SW480 (cell line): ENCODE data around the gene CYLD.

Experiments
- DNase-seq: peaks from one replicate; pipeline ENCODE4 v3.0.0-alpha.2; 2016; ENCODE audit warnings: low spot score

CYLD gene

DNA sequence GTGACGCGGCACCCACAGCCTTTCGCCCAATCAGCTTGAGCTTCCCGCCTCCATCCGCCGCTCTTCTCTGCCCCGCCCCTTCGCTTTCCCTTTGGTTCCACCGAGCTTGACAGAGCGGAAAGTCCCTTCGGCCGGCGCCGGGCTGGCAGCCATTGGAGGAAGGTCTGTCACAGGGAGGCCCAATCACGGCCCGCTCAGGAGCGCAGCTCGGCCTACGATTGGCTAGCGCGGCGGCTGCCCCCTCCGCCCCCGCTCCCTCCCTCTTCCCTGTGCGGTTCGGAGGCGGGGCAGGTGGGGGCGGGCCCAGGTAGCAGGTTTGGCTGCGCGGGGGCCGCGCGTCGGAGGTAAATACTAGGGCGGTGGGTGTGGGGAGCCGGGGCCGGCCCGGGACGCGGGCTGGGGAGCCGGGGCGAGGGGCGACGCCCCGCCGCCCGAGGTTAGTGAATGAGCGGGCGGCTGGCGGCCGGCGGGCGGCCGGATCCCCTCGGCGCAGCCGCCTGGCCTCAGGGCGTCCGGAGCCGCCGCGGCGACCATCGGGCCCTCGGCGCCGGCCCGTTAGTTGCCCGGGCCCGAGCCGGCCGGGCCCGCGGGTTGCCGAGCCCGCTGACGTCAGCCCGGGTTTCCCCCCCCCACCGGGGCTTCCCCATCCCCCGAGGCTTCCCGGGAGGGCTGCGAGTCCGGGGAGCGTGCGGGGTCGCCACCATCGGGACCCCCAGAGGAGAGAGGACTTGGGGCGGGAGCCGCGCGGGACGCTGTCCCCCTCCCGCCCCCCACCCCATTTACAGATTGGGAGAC is at the start of gene CYLD:
CYLD (plus strand) TSS at position 306 of the 795 bp plus-strand sequence. CDS start 7,613 bp downstream, outside the sequence.
- peak; percentile 99 for DNase-seq

GRCh38 chr16:50692644-50692998 is 49.3 kb upstream of the CYLD start:
- DNase-seq, result no peak

DNA sequence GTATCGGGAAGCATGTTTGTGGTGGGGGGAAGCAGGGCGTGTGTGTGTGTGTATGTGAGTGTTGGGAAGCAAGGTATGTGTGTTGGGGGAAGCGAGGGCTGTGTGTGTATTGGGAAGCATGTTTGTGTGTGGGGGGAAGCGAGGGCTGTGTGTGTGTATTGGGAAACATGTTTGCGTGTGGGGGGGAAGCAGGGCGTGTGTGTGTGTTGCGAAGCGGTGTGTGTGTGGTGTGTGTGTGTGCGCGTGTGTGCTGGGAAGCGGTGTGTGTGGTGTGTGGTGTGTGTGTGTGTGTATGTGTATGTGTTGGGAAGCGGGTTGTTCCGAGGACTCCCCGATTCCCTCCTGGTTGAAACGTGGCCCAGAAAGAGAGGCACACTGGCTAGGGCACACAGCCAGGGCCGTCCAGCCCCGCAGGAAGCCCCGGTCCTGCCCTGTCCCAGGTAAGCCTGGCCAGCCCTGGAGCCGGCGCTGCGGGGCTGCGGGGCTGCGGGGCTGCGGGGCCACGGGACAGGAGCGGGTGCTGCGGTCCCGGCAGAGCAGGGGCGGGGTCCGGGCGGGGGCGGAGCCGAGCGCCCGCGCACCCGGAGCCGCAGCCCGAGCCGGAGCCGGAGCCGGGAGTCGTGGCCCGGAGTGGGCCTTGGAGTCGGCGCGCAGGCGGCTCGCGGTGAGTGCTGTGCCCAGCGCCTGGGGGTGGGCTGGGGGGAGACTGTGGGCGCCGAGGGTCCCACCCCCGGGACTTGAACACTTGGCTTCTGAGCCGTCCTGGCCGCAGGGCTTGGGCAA is 48.7 kb upstream of the CYLD start, which contains the start of gene NOD2:
NOD2 (plus strand) TSS at position 608 of the 783 bp plus-strand sequence. CDS start 5,890 bp downstream, outside the sequence.
- DNase-seq, result no peak

DNA sequence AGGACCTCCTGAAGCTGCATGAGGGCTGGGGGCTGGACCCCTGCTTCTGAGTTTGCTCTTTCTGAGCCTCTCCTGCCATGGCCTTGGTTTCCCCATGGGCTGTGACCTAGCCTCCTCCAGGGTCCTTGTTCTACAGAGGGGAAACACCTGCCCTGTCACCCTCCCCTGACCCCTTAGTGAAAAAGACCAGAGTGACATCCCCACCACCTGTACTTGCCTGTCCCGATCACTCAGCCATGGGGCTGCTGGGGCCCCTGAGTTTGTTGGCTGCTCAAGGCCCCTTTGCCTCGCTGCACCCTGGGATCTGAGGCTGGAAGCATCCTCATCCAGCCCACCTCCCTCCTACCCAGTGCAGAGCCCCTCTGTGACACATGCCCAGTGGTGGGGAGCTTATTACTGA is 47.7 kb upstream of the CYLD start:
- no peak for DNase-seq

- DNase-seq, result no peak
Measured at GRCh38 chr16:50695017-50696000, 46.6 kb upstream of the CYLD start.

- DNase-seq, result peak; percentile 69
Measured at GRCh38 chr16:50696126-50696525, 45.8 kb upstream of the CYLD start.

- DNase-seq, result peak; percentile 85
Measured at GRCh38 chr16:50696575-50697420, 45.1 kb upstream of the CYLD start.

GRCh38 chr16:50697421-50697715 is 44.5 kb upstream of the CYLD start:
- no peak for DNase-seq

DNA sequence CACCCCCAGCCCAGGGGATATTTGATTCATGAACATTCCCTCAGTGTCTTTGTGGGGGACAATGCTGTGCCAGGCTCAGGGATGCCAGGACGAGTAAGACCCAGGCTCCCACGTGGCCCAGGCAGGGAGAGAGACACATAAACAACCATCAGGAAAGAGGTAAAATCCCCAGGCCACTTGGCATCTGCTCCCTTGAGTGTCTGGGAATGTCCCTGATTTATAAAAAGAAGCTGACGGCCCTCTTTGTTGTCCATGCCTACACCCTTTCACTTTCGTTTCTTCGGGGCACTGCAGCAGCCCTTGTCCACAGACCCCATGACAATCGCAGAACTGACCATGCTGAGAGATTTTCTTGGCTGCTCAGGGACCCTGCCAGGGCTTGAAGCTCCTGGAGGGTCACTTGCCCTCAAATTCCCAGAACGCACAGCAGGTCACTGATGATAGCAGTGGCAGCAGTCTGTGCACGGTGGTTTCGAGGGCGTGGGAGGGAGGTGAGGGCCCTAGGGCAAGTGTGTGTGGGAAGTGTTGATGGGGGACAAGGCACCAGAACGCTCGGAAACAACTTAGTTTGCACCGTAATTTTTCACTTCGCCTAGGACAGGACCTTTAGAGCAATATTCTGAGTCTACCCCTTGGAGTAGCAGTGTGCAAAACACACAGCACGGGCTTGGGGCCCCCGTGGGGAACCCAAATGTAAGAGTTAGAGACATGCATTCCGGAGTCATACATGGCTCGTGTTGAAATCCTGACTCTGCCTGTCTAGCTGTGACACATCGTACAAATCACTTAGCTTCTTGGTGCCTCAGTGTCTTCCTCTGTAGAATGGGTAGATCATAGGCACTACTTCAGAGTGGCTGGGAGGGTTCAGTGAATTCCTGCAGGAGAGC is 43.8 kb upstream of the CYLD start:
- DNase-seq, result peak; percentile 13

GRCh38 chr16:50699326-50700159 is 42.3 kb upstream of the CYLD start:
- DNase-seq, result no peak

DNA sequence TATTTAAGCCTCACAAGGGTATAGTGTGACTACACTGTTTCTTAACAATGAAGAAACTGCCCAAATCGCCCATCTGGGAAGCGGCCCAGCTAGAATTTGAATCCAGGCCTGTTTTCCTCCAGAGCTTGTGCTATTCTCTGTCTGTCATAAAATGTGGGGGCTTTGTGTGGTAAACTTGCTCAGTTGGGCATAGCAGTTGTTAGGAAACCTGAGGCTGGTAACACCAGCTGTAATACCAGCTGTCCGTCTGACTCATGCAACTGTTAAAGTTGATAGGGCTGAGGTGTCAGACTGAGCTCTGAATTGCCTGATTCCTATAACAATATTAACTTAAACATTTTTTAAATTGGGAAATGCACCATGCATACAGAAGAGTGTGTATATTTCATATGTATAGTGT is 39.2 kb upstream of the CYLD start:
- DNase-seq, result no peak

DNA sequence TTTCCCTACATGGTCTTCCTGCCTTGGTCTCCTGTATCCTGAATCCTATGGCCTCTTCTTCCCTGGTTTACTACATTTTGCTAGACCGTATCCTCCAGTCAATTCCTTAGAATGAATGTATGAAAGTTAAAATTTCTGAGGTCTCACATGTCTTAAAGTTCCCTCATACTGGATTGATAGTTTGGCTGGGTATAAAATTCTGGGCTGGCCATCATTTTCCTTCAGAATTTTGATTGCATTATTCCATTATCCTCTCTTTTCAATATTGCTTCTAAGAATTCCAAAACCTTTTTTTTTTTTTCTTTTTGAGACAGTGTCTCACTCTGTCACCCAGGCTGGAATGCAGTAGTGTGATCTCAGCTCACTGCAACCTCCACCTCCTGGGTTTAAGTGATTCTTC is 37.6 kb upstream of the CYLD start:
- DNase-seq, result no peak

DNA sequence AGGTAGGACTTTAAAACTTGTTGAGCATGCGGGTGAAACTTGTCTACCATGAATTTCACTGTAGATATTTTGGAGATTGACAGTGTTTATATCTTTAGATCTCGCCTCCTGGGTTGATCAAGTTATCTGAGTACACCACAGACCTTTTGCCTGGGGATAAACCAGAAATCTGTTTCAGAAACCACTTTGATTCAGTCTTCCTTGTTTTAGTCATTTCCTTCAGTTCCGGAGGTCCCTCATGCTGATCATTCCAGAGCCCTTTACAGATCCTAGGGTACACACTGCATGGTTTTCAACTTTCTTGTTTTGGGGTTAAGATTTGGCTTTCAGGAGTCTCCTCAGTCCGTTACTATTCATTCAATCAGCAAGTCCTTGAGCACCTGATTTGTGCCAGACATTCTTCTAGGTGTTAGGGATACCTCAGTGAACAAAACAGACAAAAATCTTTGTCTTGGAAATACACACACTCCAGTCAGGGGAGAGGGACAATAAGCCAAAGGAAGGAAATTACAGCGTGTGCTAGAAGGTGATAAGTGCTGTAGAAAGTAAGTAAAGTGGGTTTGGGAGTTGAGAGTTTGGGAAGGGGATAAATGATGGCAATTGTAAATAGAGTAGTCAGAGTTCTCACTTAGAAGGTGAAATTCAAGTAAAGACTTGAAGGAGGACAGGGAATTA is 36.3 kb upstream of the CYLD start:
- DNase-seq, result no peak

DNA sequence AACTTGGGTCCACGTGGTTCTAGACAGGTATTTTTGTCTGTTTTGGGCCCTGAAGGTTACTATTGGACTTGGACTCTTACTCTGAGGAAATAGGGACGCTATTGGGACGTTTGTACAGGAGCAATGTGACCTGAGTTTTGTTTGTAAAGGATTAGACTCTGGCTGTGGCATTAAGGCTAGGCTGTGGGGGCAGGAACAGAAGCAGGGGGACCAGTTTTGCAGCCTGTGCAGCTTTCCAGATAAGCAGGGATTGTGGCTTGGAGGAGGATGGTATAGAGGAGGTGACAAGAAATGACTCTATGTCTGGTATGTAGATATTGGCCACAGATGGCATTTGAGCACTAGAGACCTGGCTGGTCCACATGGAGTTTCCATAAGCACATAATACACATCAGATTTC is 35.6 kb upstream of the CYLD start:
- DNase-seq, result no peak

DNA sequence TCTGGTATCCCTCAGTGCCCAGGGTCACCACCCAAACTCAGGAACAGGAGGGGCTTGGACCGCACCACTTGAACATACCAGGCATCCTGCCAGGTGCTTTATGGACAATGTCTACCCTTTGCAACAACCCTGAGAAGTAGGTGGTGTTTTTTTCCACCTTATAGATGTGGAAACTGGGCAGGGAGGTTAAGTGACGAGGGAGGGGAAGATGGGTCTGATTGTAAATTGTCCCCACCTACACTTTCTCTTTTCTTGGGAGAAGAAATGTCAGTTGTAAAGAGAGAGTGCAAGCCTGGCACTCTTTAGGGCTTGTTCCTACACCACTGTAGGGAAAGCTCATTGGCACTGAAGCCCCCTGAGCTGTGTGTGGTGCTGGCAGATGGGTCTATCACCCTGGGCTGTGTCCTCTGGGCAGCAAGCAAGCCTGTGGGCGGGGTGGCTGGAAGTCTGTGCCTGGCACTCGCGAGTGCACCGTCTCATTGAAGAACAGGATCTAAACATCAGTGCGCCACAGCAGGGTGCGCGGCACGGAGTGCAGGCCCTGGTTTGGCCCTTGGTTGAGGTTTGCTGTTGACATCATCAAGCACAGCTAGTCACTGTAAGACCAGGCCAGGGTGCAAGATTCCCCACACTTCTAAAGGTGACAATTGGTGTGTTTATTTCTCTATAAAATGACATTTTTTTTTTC is 33.4 kb upstream of the CYLD start:
- no peak for DNase-seq

- DNase-seq, result no peak
Measured at GRCh38 chr16:50709061-50709684, 32.7 kb upstream of the CYLD start.

GRCh38 chr16:50709980-50710379 is 31.9 kb upstream of the CYLD start:
- DNase-seq, result no peak

DNA sequence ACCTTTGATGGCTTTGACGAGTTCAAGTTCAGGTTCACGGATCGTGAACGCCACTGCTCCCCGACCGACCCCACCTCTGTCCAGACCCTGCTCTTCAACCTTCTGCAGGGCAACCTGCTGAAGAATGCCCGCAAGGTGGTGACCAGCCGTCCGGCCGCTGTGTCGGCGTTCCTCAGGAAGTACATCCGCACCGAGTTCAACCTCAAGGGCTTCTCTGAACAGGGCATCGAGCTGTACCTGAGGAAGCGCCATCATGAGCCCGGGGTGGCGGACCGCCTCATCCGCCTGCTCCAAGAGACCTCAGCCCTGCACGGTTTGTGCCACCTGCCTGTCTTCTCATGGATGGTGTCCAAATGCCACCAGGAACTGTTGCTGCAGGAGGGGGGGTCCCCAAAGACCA is 30.8 kb upstream of the CYLD start:
- DNase-seq, result no peak
